ENCODE data around the gene RGS12. TPM values are rescaled to one million over a fixed set of nuclear protein-coding genes. Genes with fewer than 3 reads are reported as not detected.

RGS12 gene
- total and polyA plus RNA-seq, 2 of the 13 experiments (the other 11 are each of a cell fraction or from before 2014, with no cell fraction given): 21.0 to 27.7 TPM

DNA sequence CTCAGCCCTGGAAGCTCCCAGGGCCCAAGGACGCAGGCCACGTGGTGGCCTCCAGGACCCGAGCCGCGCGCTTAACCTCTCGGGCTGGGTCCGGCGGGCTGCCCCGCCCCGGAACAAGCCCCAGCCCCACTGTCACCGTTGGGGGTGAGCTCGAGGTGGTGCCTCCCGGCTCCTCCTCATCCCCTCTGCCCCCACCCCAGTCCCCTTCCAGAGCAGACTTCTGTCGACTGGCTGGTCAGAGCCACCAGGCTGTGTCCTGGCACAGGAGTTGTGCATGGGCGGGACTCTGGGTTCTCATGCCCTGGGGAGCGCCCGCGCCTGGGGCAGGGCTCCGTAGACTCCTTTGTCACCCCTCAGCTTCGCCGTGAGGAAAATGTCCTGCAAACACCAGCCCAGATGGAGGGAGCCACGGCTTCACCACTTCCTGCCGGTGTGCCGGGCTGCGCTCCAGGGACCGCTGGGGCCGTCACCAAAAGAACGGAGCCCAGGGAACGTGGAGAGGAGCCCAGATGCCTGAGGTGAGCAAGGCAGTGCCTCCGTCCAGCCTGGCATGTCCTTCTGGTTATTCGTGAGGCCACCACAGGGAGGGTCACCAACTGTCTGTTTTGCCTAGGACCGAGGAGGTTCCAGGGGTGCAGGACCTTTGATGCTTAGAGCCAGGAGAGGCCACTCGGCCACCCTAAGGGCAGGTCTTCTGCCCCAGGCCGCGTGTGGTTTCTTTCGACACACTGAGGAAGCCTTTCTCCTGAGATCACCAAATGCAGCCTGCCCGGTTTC, 7.1 kb upstream of the RGS12 start (continued):
- TF ChIP-seq, protein P1, sequence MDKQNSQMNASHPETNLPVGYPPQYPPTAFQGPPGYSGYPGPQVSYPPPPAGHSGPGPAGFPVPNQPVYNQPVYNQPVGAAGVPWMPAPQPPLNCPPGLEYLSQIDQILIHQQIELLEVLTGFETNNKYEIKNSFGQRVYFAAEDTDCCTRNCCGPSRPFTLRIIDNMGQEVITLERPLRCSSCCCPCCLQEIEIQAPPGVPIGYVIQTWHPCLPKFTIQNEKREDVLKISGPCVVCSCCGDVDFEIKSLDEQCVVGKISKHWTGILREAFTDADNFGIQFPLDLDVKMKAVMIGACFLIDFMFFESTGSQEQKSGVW (CRISPR knock-in tag; IDR thresholded peaks at IDR 0.05; ENCODE audit: borderline replicate concordance): no peak
- TF ChIP-seq ZNF549 (CRISPR knock-in tag; IDR thresholded peaks at IDR 0.05) (no peak), ZBTB1 (CRISPR knock-in tag; IDR thresholded peaks at IDR 0.05; ENCODE audit: borderline replicate concordance) (no peak), CENPT (CRISPR knock-in tag; IDR thresholded peaks at IDR 0.05; ENCODE audit: low read depth) (no peak; the same call in 1 of the 2 replicates), AGO1 (IDR thresholded peaks at IDR 0.05; ENCODE audit: low read depth, low read length, poor library complexity, severe bottlenecking) (no peak), ZNF749 (CRISPR knock-in tag; IDR thresholded peaks at IDR 0.05; ENCODE audit: borderline replicate concordance) (0 out of 2 replicates have a peak, but pooled peaks have one; percentile 26), ZNF337 (CRISPR knock-in tag; IDR thresholded peaks at IDR 0.05; ENCODE audit: borderline replicate concordance, low read depth) (peak; percentile 28; the same call in 1 of the 2 replicates), JUND (CRISPR knock-in tag; IDR thresholded peaks at IDR 0.05) (no peak), RBM39 (IDR thresholded peaks at IDR 0.05; ENCODE audit: low read depth, low read length, poor library complexity, severe bottlenecking) (peak; percentile 32), NFKB2 (CRISPR knock-in tag; IDR thresholded peaks at IDR 0.05; ENCODE audit: borderline replicate concordance) (peak; percentile 86), CHD2 (IDR thresholded peaks at IDR 0.05; ENCODE audit: low read depth, low read length) (no peak), ZBTB3 (CRISPR knock-in tag; IDR thresholded peaks at IDR 0.05; ENCODE audit: borderline replicate concordance, low read depth) (0 out of 2 replicates have a peak, but pooled peaks have one; percentile 41), CHCHD3 (CRISPR knock-in tag; IDR thresholded peaks at IDR 0.05) (no peak), NR1H2 (CRISPR knock-in tag; IDR thresholded peaks at IDR 0.05; ENCODE audit: borderline replicate concordance, low read depth) (no peak), ZEB1 (IDR thresholded peaks at IDR 0.05; ENCODE audit: insufficient replicate concordance, low read depth) (no peak), ZZZ3 (CRISPR knock-in tag; IDR thresholded peaks at IDR 0.05; ENCODE audit: borderline replicate concordance) (no peak), BRD4 (CRISPR knock-in tag; IDR thresholded peaks at IDR 0.05) (0 out of 2 replicates have a peak, but pooled peaks have one; percentile 2), ZNF292 (CRISPR knock-in tag; IDR thresholded peaks at IDR 0.05; ENCODE audit: borderline replicate concordance, low read depth) (no peak), NFE2 (CRISPR knock-in tag; IDR thresholded peaks at IDR 0.05) (no peak), PAX8 (CRISPR knock-in tag; IDR thresholded peaks at IDR 0.05; ENCODE audit: borderline replicate concordance) (no peak; the same call in 1 of the 2 replicates), STAT5B (CRISPR knock-in tag; IDR thresholded peaks at IDR 0.05) (no peak)
- TF ChIP-seq, protein P2, sequence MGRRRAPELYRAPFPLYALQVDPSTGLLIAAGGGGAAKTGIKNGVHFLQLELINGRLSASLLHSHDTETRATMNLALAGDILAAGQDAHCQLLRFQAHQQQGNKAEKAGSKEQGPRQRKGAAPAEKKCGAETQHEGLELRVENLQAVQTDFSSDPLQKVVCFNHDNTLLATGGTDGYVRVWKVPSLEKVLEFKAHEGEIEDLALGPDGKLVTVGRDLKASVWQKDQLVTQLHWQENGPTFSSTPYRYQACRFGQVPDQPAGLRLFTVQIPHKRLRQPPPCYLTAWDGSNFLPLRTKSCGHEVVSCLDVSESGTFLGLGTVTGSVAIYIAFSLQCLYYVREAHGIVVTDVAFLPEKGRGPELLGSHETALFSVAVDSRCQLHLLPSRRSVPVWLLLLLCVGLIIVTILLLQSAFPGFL (CRISPR knock-in tag; IDR thresholded peaks at IDR 0.05): no peak
- TF ChIP-seq, protein P3, sequence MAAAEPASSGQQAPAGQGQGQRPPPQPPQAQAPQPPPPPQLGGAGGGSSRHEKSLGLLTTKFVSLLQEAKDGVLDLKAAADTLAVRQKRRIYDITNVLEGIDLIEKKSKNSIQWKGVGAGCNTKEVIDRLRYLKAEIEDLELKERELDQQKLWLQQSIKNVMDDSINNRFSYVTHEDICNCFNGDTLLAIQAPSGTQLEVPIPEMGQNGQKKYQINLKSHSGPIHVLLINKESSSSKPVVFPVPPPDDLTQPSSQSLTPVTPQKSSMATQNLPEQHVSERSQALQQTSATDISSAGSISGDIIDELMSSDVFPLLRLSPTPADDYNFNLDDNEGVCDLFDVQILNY (CRISPR knock-in tag; conservative IDR thresholded peaks at IDR 0.05): no peak
- TF ChIP-seq, protein P4, sequence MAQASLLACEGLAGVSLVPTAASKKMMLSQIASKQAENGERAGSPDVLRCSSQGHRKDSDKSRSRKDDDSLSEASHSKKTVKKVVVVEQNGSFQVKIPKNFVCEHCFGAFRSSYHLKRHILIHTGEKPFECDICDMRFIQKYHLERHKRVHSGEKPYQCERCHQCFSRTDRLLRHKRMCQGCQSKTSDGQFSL (CRISPR knock-in tag; IDR thresholded peaks at IDR 0.05): peak; percentile 40; the same call in 1 of the 2 replicates
- TF ChIP-seq, protein P5, sequence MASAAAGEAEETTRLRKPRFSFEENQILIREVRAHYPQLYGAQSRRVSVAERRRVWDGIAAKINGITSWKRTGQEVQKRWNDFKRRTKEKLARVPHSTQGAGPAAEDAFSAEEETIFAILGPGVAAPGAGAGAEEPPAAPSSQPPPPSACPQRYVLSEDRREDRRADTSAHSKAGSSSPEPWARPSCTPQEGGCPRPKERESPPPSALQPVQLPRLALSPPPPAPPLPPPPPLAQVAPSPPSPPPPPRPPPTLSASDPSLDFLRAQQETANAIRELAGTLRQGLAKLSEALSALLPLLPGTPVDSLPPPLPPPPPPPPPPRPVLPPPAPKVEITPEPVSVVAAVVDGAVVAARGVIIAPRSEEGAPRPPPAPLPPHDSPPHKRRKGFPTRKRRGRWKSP (CRISPR knock-in tag; IDR thresholded peaks at IDR 0.05): no peak; the same call in 1 of the 2 replicates

Measured in HepG2 (cell line).